PFSK-1 (cell line): ENCODE results near the gene CLIC6.

ENCODE experiments used
- FOXP2 ChIP-seq: optimal IDR thresholded peaks from 2 replicates; pipeline ENCODE3; 2011; ENCODE audit warnings: borderline replicate concordance, control low read depth, inconsistent platforms; ENCODE audit not compliant: insufficient read depth; ENCODE audit errors: extremely low read length, extremely low read depth
- POLR2AphosphoS5 ChIP-seq: IDR thresholded peaks from 2 replicates; pipeline ENCODE4 v1.6.1; 2012; ENCODE audit warnings: low read depth, mild to moderate bottlenecking, control low read depth, low read length, moderate library complexity
- TAF1 ChIP-seq: IDR thresholded peaks from 2 replicates; pipeline ENCODE4 v1.6.1; 2012; ENCODE audit warnings: low read length, control low read depth, borderline replicate concordance; ENCODE audit not compliant: insufficient read depth
- TF ChIP-seq, protein P1 (sequence below), 2 experiments: IDR thresholded peaks; 2 replicates each; pipeline versions ENCODE4 v1.6.1 to v1.8.0; 2011 to 2012; ENCODE audit warnings: low read depth in 2 of 2, low read length in 2 of 2, control low read depth in 1 of 2, inconsistent platforms in 1 of 2, mild to moderate bottlenecking in 1 of 2, moderate library complexity in 1 of 2; ENCODE audit not compliant: insufficient read depth in 1 of 2

DNA sequence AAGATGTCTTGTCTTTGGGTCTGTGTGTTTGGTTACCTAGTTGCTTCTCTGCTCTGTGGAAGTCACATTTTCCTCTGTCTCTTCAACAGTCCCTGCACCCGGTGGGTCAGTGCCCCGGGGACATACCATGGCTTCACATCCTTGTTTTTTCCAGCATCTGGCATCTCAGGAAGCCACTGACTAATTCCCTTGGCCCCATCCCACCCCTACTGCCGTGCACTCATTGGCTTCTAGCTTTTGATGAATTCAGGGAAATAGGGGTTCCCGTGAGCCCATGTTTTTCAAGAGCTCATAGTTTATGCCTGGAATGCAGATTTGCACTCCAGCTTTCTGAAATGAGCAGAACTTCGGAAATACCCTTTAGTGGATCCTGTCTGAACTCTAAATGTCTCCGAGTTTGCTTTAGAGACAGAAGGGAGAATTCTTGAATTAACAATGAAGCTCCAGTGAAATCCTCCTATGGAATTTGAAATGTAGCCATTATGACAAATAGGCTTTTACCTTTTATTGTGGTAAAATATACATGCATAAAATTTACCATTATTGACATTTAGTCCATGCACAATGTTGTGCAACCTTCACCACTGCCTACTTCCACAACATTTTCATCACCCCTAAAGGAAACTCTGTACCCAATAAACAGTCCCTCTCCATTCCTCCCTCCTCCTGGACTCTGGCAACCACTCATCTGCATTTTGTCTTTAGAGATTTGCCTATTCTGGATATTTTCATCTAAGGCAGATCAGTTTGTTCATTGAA lies 67.5 kb downstream of the CLIC6 start:
- TF ChIP-seq TAF1, result no peak
- TF ChIP-seq POLR2AphosphoS5, result no peak
- no peak for TF ChIP-seq FOXP2
- TF ChIP-seq, protein P1, sequence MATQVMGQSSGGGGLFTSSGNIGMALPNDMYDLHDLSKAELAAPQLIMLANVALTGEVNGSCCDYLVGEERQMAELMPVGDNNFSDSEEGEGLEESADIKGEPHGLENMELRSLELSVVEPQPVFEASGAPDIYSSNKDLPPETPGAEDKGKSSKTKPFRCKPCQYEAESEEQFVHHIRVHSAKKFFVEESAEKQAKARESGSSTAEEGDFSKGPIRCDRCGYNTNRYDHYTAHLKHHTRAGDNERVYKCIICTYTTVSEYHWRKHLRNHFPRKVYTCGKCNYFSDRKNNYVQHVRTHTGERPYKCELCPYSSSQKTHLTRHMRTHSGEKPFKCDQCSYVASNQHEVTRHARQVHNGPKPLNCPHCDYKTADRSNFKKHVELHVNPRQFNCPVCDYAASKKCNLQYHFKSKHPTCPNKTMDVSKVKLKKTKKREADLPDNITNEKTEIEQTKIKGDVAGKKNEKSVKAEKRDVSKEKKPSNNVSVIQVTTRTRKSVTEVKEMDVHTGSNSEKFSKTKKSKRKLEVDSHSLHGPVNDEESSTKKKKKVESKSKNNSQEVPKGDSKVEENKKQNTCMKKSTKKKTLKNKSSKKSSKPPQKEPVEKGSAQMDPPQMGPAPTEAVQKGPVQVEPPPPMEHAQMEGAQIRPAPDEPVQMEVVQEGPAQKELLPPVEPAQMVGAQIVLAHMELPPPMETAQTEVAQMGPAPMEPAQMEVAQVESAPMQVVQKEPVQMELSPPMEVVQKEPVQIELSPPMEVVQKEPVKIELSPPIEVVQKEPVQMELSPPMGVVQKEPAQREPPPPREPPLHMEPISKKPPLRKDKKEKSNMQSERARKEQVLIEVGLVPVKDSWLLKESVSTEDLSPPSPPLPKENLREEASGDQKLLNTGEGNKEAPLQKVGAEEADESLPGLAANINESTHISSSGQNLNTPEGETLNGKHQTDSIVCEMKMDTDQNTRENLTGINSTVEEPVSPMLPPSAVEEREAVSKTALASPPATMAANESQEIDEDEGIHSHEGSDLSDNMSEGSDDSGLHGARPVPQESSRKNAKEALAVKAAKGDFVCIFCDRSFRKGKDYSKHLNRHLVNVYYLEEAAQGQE (IDR thresholded peaks at IDR 0.05; ENCODE audit: insufficient read depth in 1 of 2, low read depth in 2 of 2, low read length in 2 of 2), result no peak
